ENCODE measurements around the gene APPBP2. TPM values are rescaled to one million over a fixed set of nuclear protein-coding genes. Genes with fewer than 3 reads are reported as not detected.

Gene APPBP2
- total RNA-seq, 1 donor from 2014 or later, result 15.5 TPM

DNA sequence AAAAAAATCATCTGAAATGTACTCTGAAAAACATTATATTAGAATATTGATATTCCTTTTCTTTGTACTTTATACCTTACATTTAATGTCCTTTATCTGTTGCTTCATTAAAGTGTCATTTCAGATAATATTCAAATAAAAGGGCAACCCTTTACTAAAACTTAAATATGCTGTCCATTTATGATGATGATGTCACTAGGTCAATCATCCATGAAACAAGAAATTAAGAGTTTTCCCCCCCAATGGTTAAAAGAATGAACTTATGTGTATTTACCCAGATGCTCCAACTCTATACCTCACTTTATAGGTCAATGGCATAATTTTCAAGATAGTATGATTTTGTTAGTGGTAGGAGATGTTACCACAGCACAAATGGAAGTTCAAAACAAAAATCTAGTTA, 15.3 kb downstream of the APPBP2 start:
- H3K27me3 ChIP-seq (ENCODE audit: control insufficient read depth, insufficient read depth, low read length), result no peaks in the 10 kb centered on the region
- TF ChIP-seq CTCF (IDR thresholded peaks at IDR 0.05; ENCODE audit: insufficient read depth, low read length, severe bottlenecking), result no peak
- no peak overlapping the region for H3K4me3 ChIP-seq (ENCODE audit: low read depth, low read length)
- DNase-seq (ENCODE audit: low read depth) (no peak), FAIRE-seq (no peak)
- no peaks in the 10 kb centered on the region for H3K36me3 ChIP-seq (ENCODE audit: control insufficient read depth, insufficient read depth, low read length)

DNA sequence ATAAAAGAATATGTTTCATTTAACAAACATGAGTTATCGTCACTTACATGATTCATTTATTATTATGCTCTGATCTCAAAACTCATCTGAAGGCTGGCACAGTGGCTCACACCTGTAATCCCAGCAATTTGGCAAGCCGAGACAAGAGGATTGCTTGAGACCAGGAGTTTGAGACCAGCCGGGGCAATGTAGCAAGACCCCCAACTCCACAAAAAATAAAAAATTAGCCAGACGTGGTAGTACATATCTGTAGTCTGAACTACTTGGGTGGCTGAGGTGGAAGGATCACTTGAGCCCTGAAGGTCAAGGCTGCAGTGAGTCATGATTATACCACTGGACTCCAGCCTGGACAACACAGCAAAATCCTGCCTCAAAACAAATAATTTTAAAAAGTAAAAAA, 16.0 kb downstream of the APPBP2 start:
- Histone ChIP-seq H3K27me3 (ENCODE audit: control insufficient read depth, insufficient read depth, low read length) (no peaks in the 10 kb centered on the region), H3K36me3 (ENCODE audit: control insufficient read depth, insufficient read depth, low read length) (no peaks in the 10 kb centered on the region), H3K4me3 (ENCODE audit: low read depth, low read length) (no peak overlapping the region)
- DNase-seq (ENCODE audit: low read depth) (no peak), FAIRE-seq (no peak)
- TF ChIP-seq CTCF (IDR thresholded peaks at IDR 0.05; ENCODE audit: insufficient read depth, low read length, severe bottlenecking), result no peak

GRCh38 chr17:60508384-60508980, 17.6 kb downstream of the APPBP2 start:
- no peak for FAIRE-seq
- Histone ChIP-seq H3K4me3 (ENCODE audit: low read depth, low read length) (no peak overlapping the region), H3K27me3 (ENCODE audit: control insufficient read depth, insufficient read depth, low read length) (no peaks in the 10 kb centered on the region), H3K36me3 (ENCODE audit: control insufficient read depth, insufficient read depth, low read length) (no peaks in the 10 kb centered on the region)
- DNase-seq (ENCODE audit: low read depth), result no peak
- TF ChIP-seq CTCF (IDR thresholded peaks at IDR 0.05; ENCODE audit: insufficient read depth, low read length, severe bottlenecking), result no peak

GRCh38 chr17:60506312-60506711, 19.7 kb downstream of the APPBP2 start:
- no peaks in the 10 kb centered on the region for H3K27me3 ChIP-seq (ENCODE audit: control insufficient read depth, insufficient read depth, low read length)
- FAIRE-seq, result no peak
- H3K4me3 ChIP-seq (ENCODE audit: low read depth, low read length), result no peak overlapping the region
- peak; percentile 78 for DNase-seq (ENCODE audit: low read depth)
- no peaks in the 10 kb centered on the region for H3K36me3 ChIP-seq (ENCODE audit: control insufficient read depth, insufficient read depth, low read length)
- no peak for TF ChIP-seq CTCF (IDR thresholded peaks at IDR 0.05; ENCODE audit: insufficient read depth, low read length, severe bottlenecking)

- Histone ChIP-seq H3K27me3 (ENCODE audit: control insufficient read depth, insufficient read depth, low read length) (no peaks in the 10 kb centered on the region), H3K4me3 (ENCODE audit: low read depth, low read length) (no peak overlapping the region), H3K36me3 (ENCODE audit: control insufficient read depth, insufficient read depth, low read length) (peaks cover 1% of the 10 kb centered on the region)
- no peak for TF ChIP-seq CTCF (IDR thresholded peaks at IDR 0.05; ENCODE audit: insufficient read depth, low read length, severe bottlenecking)
- no peak for FAIRE-seq
- no peak for DNase-seq (ENCODE audit: low read depth)
Observed at GRCh38 chr17:60502145-60502544, 23.9 kb downstream of the APPBP2 start.

GRCh38 chr17:60501589-60501988, 24.5 kb downstream of the APPBP2 start:
- Histone ChIP-seq H3K27me3 (ENCODE audit: control insufficient read depth, insufficient read depth, low read length) (no peaks in the 10 kb centered on the region), H3K36me3 (ENCODE audit: control insufficient read depth, insufficient read depth, low read length) (peaks cover 1% of the 10 kb centered on the region), H3K4me3 (ENCODE audit: low read depth, low read length) (no peak overlapping the region)
- DNase-seq (ENCODE audit: low read depth), result no peak
- no peak for FAIRE-seq
- no peak for TF ChIP-seq CTCF (IDR thresholded peaks at IDR 0.05; ENCODE audit: insufficient read depth, low read length, severe bottlenecking)

All from bronchial epithelial cell (primary cell).